ENCODE data around the gene LVRN. TPM values are rescaled to one million over a fixed set of nuclear protein-coding genes. Genes with fewer than 3 reads are reported as not detected.

The LVRN gene
- polyA plus RNA-seq, 1 donor from 2014 or later, result not detected

DNA sequence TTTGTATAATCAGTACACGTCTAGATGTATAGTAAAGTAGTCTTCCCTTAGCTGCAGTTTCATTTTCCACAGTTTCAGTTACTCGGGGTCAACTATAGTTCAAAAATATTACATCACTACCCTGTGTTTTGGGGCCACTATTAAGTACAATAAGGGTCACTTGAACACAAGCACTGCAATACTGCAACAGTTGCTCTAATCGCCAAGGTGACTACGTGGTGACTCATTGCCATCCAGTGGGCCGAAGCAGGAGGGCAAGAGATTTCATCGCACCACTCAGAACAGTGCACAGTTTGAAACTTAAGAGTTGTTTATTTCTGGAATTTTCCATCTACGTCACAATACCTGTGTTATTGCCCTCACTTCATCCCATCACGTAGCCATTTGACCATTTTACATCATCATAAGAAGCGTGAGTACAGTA, 69.8 kb downstream of the LVRN start, which contains the start of gene ARL14EPL:
Gene ARL14EPL (plus strand): TSS at position 379 of the 424 bp plus-strand sequence. CDS start 18,994 bp downstream, outside the sequence.
- H3K4me1 Mint-ChIP-seq, result peaks cover 32 to 43% (median 33%) of the 10 kb centered on the region in 3 donors
- no peaks in the 10 kb centered on the region for H3K27me3 Mint-ChIP-seq
- peak within 1 kb of the TSS; percentile 9 to 88 (median 81) for H3K27ac Mint-ChIP-seq
- peak within 1 kb of the TSS; percentile 28 to 84 (median 70) for H3K4me3 Mint-ChIP-seq
- peaks cover 0 to 2% (median 0%) of the 10 kb centered on the region in 3 donors for H3K9me3 Mint-ChIP-seq
- H3K36me3 Mint-ChIP-seq, result peaks cover 2% of the 10 kb centered on the region

- Mint-ChIP-seq H3K9me3 (peaks cover 0 to 1% (median 0%) of the 10 kb centered on the region in 3 donors), H3K27me3 (no peaks in the 10 kb centered on the region), H3K4me1 (peaks cover 39 to 51% (median 41%) of the 10 kb centered on the region in 3 donors), H3K36me3 (peaks cover 2% of the 10 kb centered on the region), H3K27ac (peak overlapping the region in 2 of 3 donors; percentile 81 to 88), H3K4me3 (peak overlapping the region in 2 of 4 donors; percentile 9 to 71)
Observed at GRCh38 chr5:116032991-116033390, 70.7 kb downstream of the LVRN start.

GRCh38 chr5:116035123-116035522, 72.8 kb downstream of the LVRN start:
- Mint-ChIP-seq H3K9me3 (no peaks in the 10 kb centered on the region), H3K4me3 (no peak overlapping the region), H3K27ac (peak overlapping the region in 2 of 3 donors; percentile 2 to 81), H3K36me3 (peaks cover 4% of the 10 kb centered on the region), H3K4me1 (peaks cover 57 to 67% (median 58%) of the 10 kb centered on the region in 3 donors), H3K27me3 (no peaks in the 10 kb centered on the region)

DNA sequence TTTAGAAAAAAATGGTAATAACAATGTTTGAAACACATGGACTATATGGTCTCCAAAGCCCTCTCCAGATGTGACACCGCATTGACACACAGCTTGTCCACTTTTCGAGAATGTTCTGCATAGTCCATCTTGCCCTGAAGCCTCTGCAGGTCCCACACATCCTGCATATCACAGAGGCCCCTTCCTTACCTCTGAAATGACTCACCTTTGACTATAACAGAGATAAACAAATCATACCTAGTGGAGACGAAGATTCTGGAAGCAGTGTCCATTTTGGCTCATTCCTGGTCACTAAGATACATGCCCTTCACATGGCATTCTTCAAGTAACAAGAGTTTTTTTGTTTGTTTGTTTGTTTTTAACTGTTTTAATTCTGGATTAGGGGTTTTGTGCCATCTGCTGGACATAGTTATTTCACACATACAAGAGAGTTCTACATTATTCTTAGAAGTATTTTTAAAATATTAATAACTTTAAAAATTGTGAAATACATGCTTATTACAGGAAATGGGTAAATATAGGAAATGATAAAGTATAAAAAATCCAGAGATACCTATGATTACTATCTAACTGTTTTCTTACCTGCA, 75.1 kb downstream of the LVRN start:
- no peaks in the 10 kb centered on the region for H3K9me3 Mint-ChIP-seq
- H3K4me1 Mint-ChIP-seq, result peaks cover 51 to 59% (median 53%) of the 10 kb centered on the region in 3 donors
- H3K36me3 Mint-ChIP-seq, result peaks cover 4% of the 10 kb centered on the region
- peaks cover 1% of the 10 kb centered on the region for H3K27me3 Mint-ChIP-seq
- H3K4me3 Mint-ChIP-seq, result peak overlapping the region in 1 of 4 donors; percentile 51
- peak overlapping the region in 1 of 3 donors; percentile 65 for H3K27ac Mint-ChIP-seq

DNA sequence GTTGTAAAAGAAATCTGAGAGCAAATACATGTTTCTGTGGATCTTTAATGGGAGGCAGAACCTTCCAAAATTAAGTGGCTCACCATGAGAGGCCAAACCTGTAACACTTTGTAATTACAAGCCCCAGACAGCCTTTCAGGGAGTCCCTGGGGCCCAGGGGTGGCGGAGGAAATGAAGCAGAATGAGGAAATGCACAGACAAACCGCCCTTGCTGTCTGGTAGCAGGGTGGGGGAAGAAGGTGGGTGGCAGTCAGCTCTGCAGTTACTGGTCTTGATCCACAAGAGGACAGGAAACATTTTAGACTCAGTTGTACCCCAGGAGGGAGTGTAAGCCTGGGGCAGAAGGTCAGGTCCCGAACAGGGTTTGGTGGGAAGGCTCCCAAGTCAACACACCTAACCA, 76.5 kb downstream of the LVRN start:
- H3K36me3 Mint-ChIP-seq, result peaks cover 4% of the 10 kb centered on the region
- H3K9me3 Mint-ChIP-seq, result no peaks in the 10 kb centered on the region
- H3K27me3 Mint-ChIP-seq, result peaks cover 1% of the 10 kb centered on the region
- H3K4me3 Mint-ChIP-seq, result peak overlapping the region in 2 of 4 donors; percentile 82 to 90
- H3K4me1 Mint-ChIP-seq, result peaks cover 42 to 46% (median 45%) of the 10 kb centered on the region in 3 donors
- H3K27ac Mint-ChIP-seq, result peak overlapping the region; percentile 18 to 88 (median 55)

- H3K36me3 Mint-ChIP-seq, result peaks cover 2% of the 10 kb centered on the region
- H3K27ac Mint-ChIP-seq, result no peak overlapping the region
- no peak overlapping the region for H3K4me3 Mint-ChIP-seq
- H3K9me3 Mint-ChIP-seq, result no peaks in the 10 kb centered on the region
- H3K27me3 Mint-ChIP-seq, result peaks cover 1% of the 10 kb centered on the region
- peaks cover 21 to 23% (median 21%) of the 10 kb centered on the region in 3 donors for H3K4me1 Mint-ChIP-seq
Observed at GRCh38 chr5:116042375-116042774, 80.1 kb downstream of the LVRN start.

GRCh38 chr5:116044073-116044472, 81.8 kb downstream of the LVRN start:
- Mint-ChIP-seq H3K4me1 (peaks cover 5 to 8% (median 5%) of the 10 kb centered on the region in 3 donors), H3K27me3 (peaks cover 1% of the 10 kb centered on the region), H3K36me3 (peaks cover 2% of the 10 kb centered on the region), H3K27ac (no peak overlapping the region), H3K9me3 (no peaks in the 10 kb centered on the region), H3K4me3 (no peak overlapping the region)

- H3K27ac Mint-ChIP-seq, result no peak overlapping the region
- peaks cover 1% of the 10 kb centered on the region for H3K27me3 Mint-ChIP-seq
- H3K36me3 Mint-ChIP-seq, result peaks cover 1% of the 10 kb centered on the region
- no peak overlapping the region for H3K4me3 Mint-ChIP-seq
- H3K4me1 Mint-ChIP-seq, result no peaks in the 10 kb centered on the region
- no peaks in the 10 kb centered on the region for H3K9me3 Mint-ChIP-seq
Observed at GRCh38 chr5:116045821-116046220, 83.5 kb downstream of the LVRN start.

DNA sequence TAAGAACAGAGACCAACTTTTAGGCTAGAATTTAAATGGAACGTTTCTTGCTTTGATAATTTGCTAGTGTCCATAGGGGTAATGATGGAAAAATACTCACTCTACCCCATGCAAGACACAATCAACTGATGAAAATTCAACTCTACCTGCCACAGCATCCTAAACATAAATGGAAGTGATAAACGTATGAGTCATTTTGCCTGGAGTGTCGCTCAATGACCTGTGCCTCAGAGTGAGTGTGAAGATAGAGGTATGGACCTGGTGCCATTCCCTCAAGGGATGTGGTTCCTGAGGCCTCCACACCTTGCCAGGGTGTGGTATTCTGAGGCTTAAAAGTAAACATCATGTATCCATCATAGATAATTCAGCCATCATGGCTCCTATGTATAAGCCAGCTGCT, 84.0 kb downstream of the LVRN start:
- H3K4me3 Mint-ChIP-seq, result no peak overlapping the region
- H3K27ac Mint-ChIP-seq, result no peak overlapping the region
- H3K9me3 Mint-ChIP-seq, result no peaks in the 10 kb centered on the region
- H3K27me3 Mint-ChIP-seq, result peaks cover 1% of the 10 kb centered on the region
- H3K36me3 Mint-ChIP-seq, result peaks cover 4% of the 10 kb centered on the region
- no peaks in the 10 kb centered on the region for H3K4me1 Mint-ChIP-seq

DNA sequence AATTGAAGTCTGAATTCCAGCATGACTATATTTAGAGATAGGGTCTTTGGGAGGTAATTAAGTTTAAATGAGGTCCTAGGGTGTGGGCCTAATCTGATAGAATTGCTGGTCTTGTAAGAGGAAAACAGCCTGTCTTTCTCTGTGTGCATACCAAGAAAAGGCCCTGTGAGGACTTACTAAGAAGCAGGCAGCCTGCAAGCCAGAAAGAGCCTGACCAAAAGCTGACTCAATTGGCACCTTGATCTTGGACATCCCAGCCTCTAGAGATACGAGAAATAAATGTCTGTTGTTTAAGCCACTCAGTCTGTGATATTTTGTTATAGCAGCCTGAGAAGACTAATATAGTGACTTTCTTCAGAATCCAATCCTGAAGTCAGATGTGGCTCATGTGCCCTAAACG, 84.5 kb downstream of the LVRN start:
- peaks cover 4% of the 10 kb centered on the region for H3K36me3 Mint-ChIP-seq
- H3K9me3 Mint-ChIP-seq, result no peaks in the 10 kb centered on the region
- H3K27ac Mint-ChIP-seq, result no peak overlapping the region
- H3K4me3 Mint-ChIP-seq, result no peak overlapping the region
- H3K4me1 Mint-ChIP-seq, result no peaks in the 10 kb centered on the region
- no peaks in the 10 kb centered on the region for H3K27me3 Mint-ChIP-seq

DNA sequence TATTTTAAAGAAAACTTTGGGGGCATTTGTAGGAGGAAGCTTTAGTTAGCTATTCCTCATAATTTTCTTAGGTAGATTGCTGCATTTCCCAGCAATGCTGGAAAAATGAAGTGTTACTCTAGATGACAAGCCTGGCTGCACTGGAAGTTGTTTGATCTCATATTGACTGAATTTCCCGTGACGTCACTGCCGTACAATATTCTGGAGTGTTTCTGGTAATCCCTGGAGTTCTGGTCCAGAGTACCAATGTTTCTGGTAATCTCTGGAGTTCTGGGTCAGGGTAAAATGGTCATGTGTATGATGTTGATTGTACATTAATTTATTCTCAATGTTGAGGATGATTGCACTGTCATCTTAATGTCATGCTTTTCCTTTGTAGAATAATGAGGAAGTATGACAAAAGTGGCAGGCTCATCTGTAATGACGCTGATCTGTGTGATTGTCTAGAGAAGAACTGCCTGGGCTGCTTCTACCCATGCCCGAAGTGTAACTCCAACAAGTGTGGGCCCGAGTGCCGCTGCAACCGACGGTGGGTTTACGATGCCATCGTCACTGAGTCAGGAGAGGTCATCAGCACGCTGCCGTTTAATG, 96.2 kb downstream of the LVRN start:
- Mint-ChIP-seq H3K9me3 (peaks cover 0 to 5% (median 0%) of the 10 kb centered on the region in 3 donors), H3K36me3 (peaks cover 1% of the 10 kb centered on the region), H3K4me3 (no peak overlapping the region), H3K27ac (no peak overlapping the region), H3K27me3 (peaks cover 1% of the 10 kb centered on the region), H3K4me1 (peaks cover 0 to 3% (median 0%) of the 10 kb centered on the region in 3 donors)

DNA sequence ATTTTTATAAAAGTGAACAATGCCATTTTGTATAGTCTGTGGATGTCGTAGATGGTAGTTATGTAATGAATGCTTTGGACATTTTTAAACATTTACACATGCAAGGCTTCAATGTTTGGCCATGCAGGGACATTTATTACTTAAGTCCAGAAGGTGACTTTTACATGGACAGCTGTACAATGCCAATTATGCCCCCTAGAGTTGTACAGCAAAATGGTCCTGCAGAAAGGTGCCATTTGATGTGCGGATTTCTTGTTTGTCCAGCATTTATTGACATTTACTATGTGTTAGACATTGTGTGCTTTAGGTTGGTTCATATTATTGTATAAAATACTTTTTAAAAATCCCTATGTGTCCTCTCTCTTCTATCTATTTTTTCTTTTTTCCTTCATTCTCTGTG, 100.1 kb downstream of the LVRN start:
- peaks cover 0 to 3% (median 0%) of the 10 kb centered on the region in 3 donors for H3K4me1 Mint-ChIP-seq
- H3K36me3 Mint-ChIP-seq, result no peaks in the 10 kb centered on the region
- no peak overlapping the region for H3K27ac Mint-ChIP-seq
- H3K27me3 Mint-ChIP-seq, result peaks cover 1% of the 10 kb centered on the region
- H3K9me3 Mint-ChIP-seq, result no peaks in the 10 kb centered on the region
- no peak overlapping the region for H3K4me3 Mint-ChIP-seq

GRCh38 chr5:116063950-116064349, 101.7 kb downstream of the LVRN start:
- Mint-ChIP-seq H3K27ac (no peak overlapping the region), H3K4me1 (peaks cover 0 to 1% (median 0%) of the 10 kb centered on the region in 3 donors)

DNA sequence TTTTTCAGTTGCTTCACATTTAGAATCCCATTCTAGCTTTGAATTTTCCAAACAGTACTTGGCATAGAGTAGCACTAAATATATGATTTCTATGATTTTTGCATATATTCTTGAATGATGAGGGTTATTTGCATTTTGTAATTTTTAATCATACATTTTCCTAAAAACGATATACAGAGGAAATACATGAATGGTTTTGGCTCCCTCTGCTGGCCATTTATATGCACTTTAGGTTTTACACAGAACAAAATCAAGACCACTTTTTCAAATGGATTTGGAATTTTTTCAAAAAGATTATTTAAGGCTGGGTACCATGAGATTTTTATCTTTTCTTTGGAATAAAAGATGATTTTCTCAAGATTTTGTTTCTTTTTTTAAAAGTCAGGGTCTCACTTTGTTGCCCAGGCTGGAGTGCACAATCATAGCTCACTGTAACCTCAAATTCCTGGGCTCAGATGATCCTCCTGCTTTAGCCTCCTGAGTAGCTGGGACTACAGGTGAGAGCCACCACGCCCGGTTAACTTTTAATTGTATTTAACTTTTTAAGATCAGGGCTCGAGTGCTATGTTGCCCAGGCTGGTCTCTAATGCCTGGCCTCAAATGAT, 105.9 kb downstream of the LVRN start:
- Mint-ChIP-seq H3K4me3 (no peak overlapping the region), H3K9me3 (no peaks in the 10 kb centered on the region), H3K36me3 (no peaks in the 10 kb centered on the region), H3K4me1 (peaks cover 0 to 1% (median 0%) of the 10 kb centered on the region in 3 donors), H3K27me3 (peaks cover 1% of the 10 kb centered on the region), H3K27ac (no peak overlapping the region)

More at GRCh38 chr5:116063950-116064349, 101.7 kb downstream of the LVRN start:
- Mint-ChIP-seq H3K4me3 (no peak overlapping the region), H3K27me3 (peaks cover 1% of the 10 kb centered on the region), H3K36me3 (no peaks in the 10 kb centered on the region), H3K9me3 (no peaks in the 10 kb centered on the region)

DNA sequence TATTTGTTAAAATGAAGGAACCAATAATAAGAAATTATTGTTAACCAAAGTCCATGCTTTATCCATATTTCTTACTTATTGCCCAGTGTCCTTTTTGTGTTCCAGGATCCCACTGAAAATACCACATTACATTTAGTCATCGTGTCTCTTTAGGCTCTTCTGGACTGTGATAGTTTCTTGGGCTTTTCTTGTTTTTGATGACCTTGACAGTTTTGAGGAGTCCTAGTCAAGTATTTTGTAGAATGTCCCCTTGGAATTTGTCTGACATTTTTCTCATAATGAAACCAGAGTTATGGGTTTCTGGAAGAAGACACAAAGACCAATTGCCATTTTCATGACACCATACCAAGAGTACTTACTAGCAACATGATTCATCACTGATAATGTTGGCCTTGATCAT, 108.9 kb downstream of the LVRN start:
- Mint-ChIP-seq H3K4me1 (peaks cover 10 to 12% (median 10%) of the 10 kb centered on the region in 3 donors), H3K36me3 (no peaks in the 10 kb centered on the region), H3K27me3 (no peaks in the 10 kb centered on the region), H3K9me3 (peaks cover 0 to under 1% (median 0%) of the 10 kb centered on the region in 3 donors), H3K27ac (no peak overlapping the region), H3K4me3 (no peak overlapping the region)
